Subcutaneous abdominal adipose tissue (tissue), 5 donors: ENCODE data around the gene ADAMTS17.

Experiments
- H3K27ac ChIP-seq: one replicate; pipeline ENCODE4 v1.7.0; 2013; ENCODE audit warnings: low read depth, mild to moderate bottlenecking, inconsistent platforms, low read length, moderate library complexity
- H3K27me3 ChIP-seq, 5 donors: one replicate each; pipeline ENCODE4 v1.7.0; 2013; ENCODE audit warnings: low read length in 5 of 5, inconsistent platforms in 1 of 5; ENCODE audit not compliant: control insufficient read depth in 5 of 5, insufficient read depth in 4 of 5
- H3K36me3 ChIP-seq, 5 donors: one replicate each; pipeline ENCODE4 v1.7.0; 2013; ENCODE audit warnings: low read length in 5 of 5; ENCODE audit not compliant: control insufficient read depth in 5 of 5, insufficient read depth in 5 of 5
- H3K4me1 ChIP-seq, 5 donors: one replicate each; pipeline ENCODE4 v1.7.0; 2013; ENCODE audit warnings: low read length in 5 of 5, mild to moderate bottlenecking in 3 of 5, moderate library complexity in 1 of 5; ENCODE audit not compliant: control insufficient read depth in 5 of 5, insufficient read depth in 5 of 5
- H3K4me3 ChIP-seq, 5 donors: one replicate each; pipeline ENCODE4 v1.7.0; 2013; ENCODE audit warnings: low read length in 5 of 5, low read depth in 1 of 5
- H3K9ac ChIP-seq, 5 donors: one replicate each; pipeline ENCODE4 v1.7.0; 2013; ENCODE audit warnings: low read length in 5 of 5, mild to moderate bottlenecking in 4 of 5, moderate library complexity in 3 of 5
- H3K9me3 ChIP-seq, 5 donors: one replicate each; pipeline ENCODE4 v1.7.0; 2013; ENCODE audit warnings: low read length in 5 of 5; ENCODE audit not compliant: control insufficient read depth in 5 of 5
- donor health status: healthy.
- donor health status: healthy.
- donor health status: healthy.
- donor health status: healthy.
- donor health status: healthy.

ADAMTS17 gene

DNA sequence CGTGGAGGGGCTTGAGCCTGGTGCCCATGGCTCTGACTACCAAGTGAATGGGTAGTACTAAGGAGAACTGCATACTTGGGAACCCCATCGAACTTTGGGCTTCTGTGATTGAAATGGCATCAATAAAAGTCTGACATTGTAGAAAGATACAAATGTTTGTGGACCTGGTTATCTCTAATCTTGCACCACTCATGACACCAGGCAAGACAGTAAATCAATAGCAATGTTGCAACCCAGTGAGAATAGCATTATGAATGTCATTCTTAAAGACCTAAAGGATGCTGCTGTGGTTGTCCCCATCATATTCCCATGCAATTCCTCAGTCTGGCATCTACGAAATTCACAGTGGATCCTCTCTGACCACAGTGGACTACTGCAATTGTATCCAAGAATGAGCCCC is 375.0 kb downstream of the ADAMTS17 start:
- H3K27me3 ChIP-seq = peaks cover 0 to 4% (median 0%) of the 10 kb centered on the region in 5 donors
- no peaks in the 10 kb centered on the region for H3K36me3 ChIP-seq
- no peak overlapping the region for H3K9ac ChIP-seq
- H3K27ac ChIP-seq = no peak overlapping the region
- no peaks in the 10 kb centered on the region for H3K9me3 ChIP-seq
- H3K4me1 ChIP-seq = peaks cover 0 to 9% (median 3%) of the 10 kb centered on the region in 5 donors
- H3K4me3 ChIP-seq = no peak overlapping the region

GRCh38 chr15:99965376-99965775 is 376.4 kb downstream of the ADAMTS17 start:
- H3K9me3 ChIP-seq = no peaks in the 10 kb centered on the region
- no peak overlapping the region for H3K27ac ChIP-seq
- no peaks in the 10 kb centered on the region for H3K4me1 ChIP-seq

GRCh38 chr15:99963976-99964375 is 377.8 kb downstream of the ADAMTS17 start:
- Histone ChIP-seq H3K9me3 (no peaks in the 10 kb centered on the region), H3K4me1 (no peaks in the 10 kb centered on the region), H3K27ac (no peak overlapping the region), H3K9ac (no peak overlapping the region), H3K27me3 (peaks cover 0 to 7% (median 2%) of the 10 kb centered on the region in 5 donors), H3K36me3 (no peaks in the 10 kb centered on the region), H3K4me3 (no peak overlapping the region)

More at GRCh38 chr15:99965376-99965775, 376.4 kb downstream of the ADAMTS17 start:
- H3K4me3 ChIP-seq = no peak overlapping the region
- H3K27me3 ChIP-seq = peaks cover 0 to 4% (median 2%) of the 10 kb centered on the region in 5 donors
- no peak overlapping the region for H3K9ac ChIP-seq
- H3K36me3 ChIP-seq = no peaks in the 10 kb centered on the region

DNA sequence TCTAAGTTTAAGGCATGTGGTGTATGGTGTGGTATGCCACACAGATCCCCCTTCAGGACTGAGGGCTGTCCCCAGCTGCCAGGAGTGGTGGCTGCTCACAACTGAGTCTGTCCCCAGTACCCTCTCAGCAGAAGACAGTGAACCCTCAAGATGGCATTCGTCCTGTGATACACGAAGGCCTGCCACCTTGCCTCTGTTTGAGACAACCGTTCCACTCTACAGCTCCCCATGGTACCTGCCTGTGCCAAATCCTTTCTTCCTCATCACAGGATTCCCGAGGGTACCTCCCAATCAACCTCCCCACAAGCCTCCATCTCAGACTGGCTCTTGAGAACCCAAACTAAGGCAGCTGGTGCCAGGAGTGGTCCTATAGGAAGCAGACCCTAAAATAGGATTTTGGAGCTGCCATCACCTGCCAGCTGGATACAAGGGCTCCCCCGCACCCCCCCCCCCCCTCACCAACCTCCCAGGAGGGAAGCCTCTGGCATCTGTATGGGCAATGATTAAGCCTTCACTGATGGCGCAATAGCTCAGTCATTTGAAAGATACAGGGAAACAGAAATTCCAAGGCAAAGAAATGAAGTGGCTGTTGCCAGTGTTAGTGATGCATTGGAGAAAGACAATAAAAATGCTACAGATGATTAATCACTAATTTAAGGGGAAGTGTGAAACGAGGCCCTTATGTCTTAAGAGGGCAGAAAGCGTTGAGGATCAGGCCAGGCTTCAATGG is 378.5 kb downstream of the ADAMTS17 start:
- H3K27me3 ChIP-seq = peaks cover 0 to 7% (median 2%) of the 10 kb centered on the region in 5 donors
- no peak overlapping the region for H3K9ac ChIP-seq
- H3K27ac ChIP-seq = no peak overlapping the region
- H3K9me3 ChIP-seq = no peaks in the 10 kb centered on the region
- no peaks in the 10 kb centered on the region for H3K36me3 ChIP-seq
- H3K4me3 ChIP-seq = no peak overlapping the region
- H3K4me1 ChIP-seq = no peaks in the 10 kb centered on the region

DNA sequence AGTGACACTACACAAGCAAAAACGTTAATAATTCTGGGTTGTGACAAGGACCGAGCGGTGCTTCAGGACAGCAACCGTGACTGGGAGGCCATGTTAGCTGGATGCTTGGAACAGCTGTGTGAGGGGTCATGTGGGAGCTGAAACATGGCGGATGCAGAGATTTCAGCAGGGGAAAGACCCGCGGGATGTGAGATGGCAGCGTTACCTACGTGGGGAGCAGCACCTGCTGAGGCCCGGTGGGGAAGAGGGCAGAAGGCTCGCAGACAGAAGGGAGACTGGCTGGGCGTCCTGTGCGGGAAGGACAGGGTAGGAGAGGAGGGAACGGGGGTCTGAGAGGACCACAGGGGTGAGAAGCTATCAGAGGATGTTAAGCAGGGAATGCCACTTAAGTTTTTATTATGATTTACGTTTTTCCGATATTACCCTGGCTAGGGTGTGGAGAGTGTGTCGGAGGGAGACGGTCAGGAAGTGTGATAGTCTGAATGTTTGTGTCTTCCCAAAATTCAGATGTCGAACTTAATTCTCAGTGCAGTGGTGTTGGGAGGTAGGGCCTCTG is 379.7 kb downstream of the ADAMTS17 start:
- Histone ChIP-seq H3K9ac (no peak overlapping the region), H3K36me3 (no peaks in the 10 kb centered on the region), H3K9me3 (no peaks in the 10 kb centered on the region), H3K4me1 (no peaks in the 10 kb centered on the region), H3K27me3 (peaks cover 0 to 7% (median 2%) of the 10 kb centered on the region in 5 donors), H3K4me3 (no peak overlapping the region), H3K27ac (no peak overlapping the region)

- peaks cover 0 to 7% (median 2%) of the 10 kb centered on the region in 5 donors for H3K27me3 ChIP-seq
- H3K9ac ChIP-seq = no peak overlapping the region
- no peaks in the 10 kb centered on the region for H3K36me3 ChIP-seq
- peaks cover 0 to 5% (median 0%) of the 10 kb centered on the region in 5 donors for H3K4me1 ChIP-seq
- no peak overlapping the region for H3K4me3 ChIP-seq
- no peaks in the 10 kb centered on the region for H3K9me3 ChIP-seq
- H3K27ac ChIP-seq = no peak overlapping the region
These were observed 380.7 kb downstream of the ADAMTS17 start for GRCh38 chr15:99961011-99961441.

DNA sequence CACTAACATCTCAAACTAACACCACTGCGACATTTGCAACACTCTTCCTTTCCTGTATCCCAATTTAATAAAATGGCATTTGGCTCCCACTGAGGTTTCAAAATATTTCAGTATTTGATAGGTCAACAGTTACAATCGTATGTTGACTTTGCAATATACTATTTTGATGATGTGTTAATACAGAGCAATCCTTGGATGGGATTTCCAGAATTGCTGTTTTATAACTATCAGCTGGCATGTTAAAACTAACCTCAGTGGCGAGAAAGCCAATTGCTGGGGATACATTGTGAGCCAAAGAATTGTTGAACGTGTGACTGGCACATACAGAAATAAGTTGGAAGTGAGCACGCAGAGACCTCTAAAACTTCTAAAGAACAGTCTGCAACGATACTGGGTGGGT is 382.4 kb downstream of the ADAMTS17 start:
- Histone ChIP-seq H3K27me3 (peaks cover 0 to 7% (median 2%) of the 10 kb centered on the region in 5 donors), H3K4me1 (peaks cover 0 to 7% (median 0%) of the 10 kb centered on the region in 5 donors), H3K9ac (no peak overlapping the region), H3K4me3 (no peak overlapping the region), H3K36me3 (no peaks in the 10 kb centered on the region), H3K27ac (no peak overlapping the region), H3K9me3 (no peaks in the 10 kb centered on the region)

DNA sequence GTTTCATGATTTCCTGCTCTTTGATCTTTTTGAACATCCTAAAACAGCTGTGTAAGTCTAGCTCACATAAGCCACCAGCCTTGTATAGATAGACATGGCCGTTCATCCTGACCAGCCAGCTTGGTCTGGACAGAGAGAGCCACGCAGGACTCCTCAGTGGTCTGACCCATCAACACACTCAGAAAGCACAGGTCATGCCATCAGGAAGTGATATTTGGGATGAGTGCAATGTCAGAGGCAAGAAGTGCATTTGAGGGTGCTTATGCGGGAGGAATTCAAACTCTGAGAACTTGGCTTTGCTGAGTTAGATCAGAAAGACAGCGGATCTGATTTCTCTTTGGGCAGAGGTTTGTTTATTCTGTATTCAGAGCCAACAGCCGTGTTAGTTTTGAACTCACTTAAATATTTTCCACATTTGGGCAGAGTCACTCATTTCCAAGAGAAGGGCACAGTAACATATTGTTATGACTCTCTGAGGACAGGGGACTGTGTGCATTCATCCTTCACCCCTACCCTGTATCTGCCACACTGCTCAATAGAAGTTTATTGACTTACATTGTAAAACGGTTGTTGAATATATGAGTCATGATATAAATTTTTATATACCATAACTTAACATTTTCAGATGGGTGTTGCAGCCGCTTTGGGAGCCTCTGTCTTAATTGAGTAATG is 383.2 kb downstream of the ADAMTS17 start:
- Histone ChIP-seq H3K4me1 (peaks cover 0 to 7% (median 0%) of the 10 kb centered on the region in 5 donors), H3K4me3 (no peak overlapping the region), H3K27me3 (peaks cover 0 to 7% (median 2%) of the 10 kb centered on the region in 5 donors), H3K27ac (no peak overlapping the region), H3K9ac (no peak overlapping the region), H3K36me3 (no peaks in the 10 kb centered on the region), H3K9me3 (no peaks in the 10 kb centered on the region)

DNA sequence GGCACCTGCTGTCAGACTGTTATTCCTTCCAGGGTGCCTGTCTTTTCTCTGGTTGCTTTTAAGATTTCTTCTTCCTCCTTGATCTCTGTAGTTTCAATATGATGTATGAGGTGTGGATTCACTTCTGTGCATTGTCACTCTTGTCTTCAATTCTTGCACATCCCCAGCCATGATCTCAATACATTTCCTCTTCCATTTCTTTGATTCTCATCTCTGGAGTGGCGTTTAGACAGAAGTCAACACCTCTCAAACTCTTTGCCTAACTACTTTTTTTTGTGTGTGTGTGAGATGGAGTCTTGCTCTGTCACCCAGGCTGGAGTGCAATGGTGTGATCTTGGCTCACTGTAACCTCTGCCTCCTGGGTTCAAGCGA is 384.1 kb downstream of the ADAMTS17 start:
- no peak overlapping the region for H3K4me3 ChIP-seq
- no peak overlapping the region for H3K27ac ChIP-seq
- H3K4me1 ChIP-seq = peaks cover 0 to 7% (median 0%) of the 10 kb centered on the region in 5 donors
- no peak overlapping the region for H3K9ac ChIP-seq
- H3K9me3 ChIP-seq = peaks cover 0 to 7% (median 0%) of the 10 kb centered on the region in 5 donors
- H3K36me3 ChIP-seq = no peaks in the 10 kb centered on the region
- peaks cover 0 to 7% (median 2%) of the 10 kb centered on the region in 5 donors for H3K27me3 ChIP-seq
